ENCODE measurements around the gene RDX.

GRCh38 chr11:110314366-110315095 lies 18.1 kb upstream of the RDX start:
- TF ChIP-seq CTCF (IDR thresholded peaks at IDR 0.05; ENCODE audit: insufficient read depth, low read length, poor library complexity, severe bottlenecking): no peak
- TF ChIP-seq EZH2phosphoT487 (conservative IDR thresholded peaks at IDR 0.05; ENCODE audit: low read length): no peak

All from SU-DHL-6 (cell line).